Peyer's patch (tissue), 4 donors: ENCODE measurements around the gene L2HGDH.

ENCODE experiments used
- CTCF ChIP-seq, 6 experiments: fragments of 450-650 bp in 4 of 6; fragments of 200-600 bp in 2 of 6; sonication (generic) in 1 of 6; IDR thresholded peaks; one replicate each; pipeline ENCODE4 v1.5.1; 2017 to 2019; ENCODE audit warnings: antibody characterized with exemption in 6 of 6, mild to moderate bottlenecking in 3 of 6, moderate library complexity in 1 of 6
- POLR2A ChIP-seq, 2 donors: fragments of 450-650 bp; IDR thresholded peaks; one replicate each; pipeline ENCODE4 v1.5.1; 2017; ENCODE audit warnings: antibody characterized with exemption in 2 of 2, mild to moderate bottlenecking in 2 of 2, moderate library complexity in 2 of 2

- no peak for TF ChIP-seq CTCF (IDR thresholded peaks at IDR 0.05)
- TF ChIP-seq POLR2A (IDR thresholded peaks at IDR 0.05): no peak
These were observed 120.5 kb downstream of the L2HGDH start for GRCh38 chr14:50191499-50191898.
